K562 (cell line): ENCODE measurements around the gene ZCCHC8. TPM values are rescaled to one million over a fixed set of nuclear protein-coding genes. Genes with fewer than 3 reads are reported as not detected.

Experiments used
- CBX1 ChIP-seq: sonication (generic); IDR thresholded peaks from 2 replicates; pipeline ENCODE4 v1.6.1; 2016; ENCODE audit warnings: antibody characterized with exemption, low read depth, mild to moderate bottlenecking
- IFI16 ChIP-seq: fragments of 250-450 bp; sonication (Bioruptor Pico); IDR thresholded peaks from 2 replicates; pipeline ENCODE4 v2.1.2; 2022; ENCODE audit warnings: mild to moderate bottlenecking, inconsistent platforms
- JUND ChIP-seq, 2 experiments: IDR thresholded peaks; 2 replicates in 1 of 2; 3 replicates in 1 of 2; pipeline ENCODE4 v1.6.1; 2011; ENCODE audit warnings: borderline replicate concordance in 2 of 2, low read depth in 2 of 2, low read length in 2 of 2, improper control_type of control experiment in 1 of 2, missing biosample characterization in 1 of 2, missing genetic modification characterization in 1 of 2, missing genetic modification reagents in 1 of 2
- KDM1A ChIP-seq, 2 experiments: fragments of 450-650 bp; IDR thresholded peaks; 2 replicates each; pipeline ENCODE4 v1.6.1; 2016; ENCODE audit warnings: mild to moderate bottlenecking in 2 of 2
- NEUROD1 ChIP-seq: fragments of 150-350 bp; IDR thresholded peaks from 2 replicates; pipeline ENCODE4 v1.6.1; 2014; ENCODE audit warnings: borderline replicate concordance, low read length, low read depth; ENCODE audit not compliant: partially characterized antibody
- NFIX ChIP-seq: fragments of 250-450 bp; sonication (Bioruptor Pico); IDR thresholded peaks from 2 replicates; pipeline ENCODE4 v1.4.0; 2020; ENCODE audit warnings: low read depth, mild to moderate bottlenecking, moderate library complexity
- ZNF436 ChIP-seq: fragments of 250-450, 450-650 bp; sonication (Bioruptor Pico); formaldehyde crosslinking; IDR thresholded peaks from 2 replicates; pipeline ENCODE4 v1.7.0; 2020; ENCODE audit warnings: mild to moderate bottlenecking
- polyA plus RNA-seq, 8 experiments: library from polyadenylated mRNA; depleted of rRNA in 4 of 8; stranded (reverse) in 5 of 8; unstranded in 3 of 8; fragments of >200 nt; fragmentation: Nextera tagmentation in 2 of 8; fragmentation: Illumina TruSeq in 1 of 8; extraction: Ambion mirVana in 2 of 8; extraction: Trizol in 1 of 8; gene quantifications; 2 replicates each; pipeline versions ENCODE4 v1.2.1 to v1.2.3, GENCODE V29; 2011 to 2014; ENCODE audit warnings: inconsistent platforms in 1 of 8, missing spikeins in 1 of 8
- total RNA-seq, 7 experiments: library from RNA; depleted of rRNA in 6 of 7; stranded (reverse); fragments of >200 nt in 6 of 7; fragmentation: Illumina TruSeq in 2 of 7; extraction: Trizol in 2 of 7; gene quantifications; 2 replicates each; pipeline versions ENCODE4 v1.2.1 to v1.2.3, GENCODE V29; 2011 to 2021; ENCODE audit warnings: low replicate concordance in 1 of 7
- TF ChIP-seq, protein P1 (sequence below): fragments of 250-450 bp; sonication (Bioruptor Pico); IDR thresholded peaks from 2 replicates; pipeline ENCODE4 v1.5.0; 2022; ENCODE audit warnings: mild to moderate bottlenecking
- TF ChIP-seq, protein P2 (sequence below): IDR thresholded peaks from 3 replicates; pipeline ENCODE4 v1.6.1; 2011; ENCODE audit warnings: borderline replicate concordance, mild to moderate bottlenecking, moderate library complexity; ENCODE audit not compliant: insufficient read length; ENCODE audit errors: extremely low read depth
- TF ChIP-seq, protein P3 (sequence below): sonication (generic); formaldehyde crosslinking; IDR thresholded peaks from 2 replicates; pipeline ENCODE4 v1.8.0; 2022; ENCODE audit warnings: mild to moderate bottlenecking, missing genetic modification reagents
- TF ChIP-seq, protein P4 (sequence below): fragments of 200-800 bp; sonication (Bioruptor generic); IDR thresholded peaks from 2 replicates; pipeline ENCODE4 v1.6.1; 2017; ENCODE audit warnings: missing genetic modification characterization, missing compliant biosample characterization
- TF ChIP-seq, protein P5 (sequence below), 2 experiments: fragments of 450-650 bp in 1 of 2; sonication (generic) in 1 of 2; formaldehyde crosslinking in 1 of 2; IDR thresholded peaks in 1 of 2; conservative IDR thresholded peaks in 1 of 2; 2 replicates each; pipeline versions ENCODE4 v1.6.1 to v1.8.1; 2016 to 2023; ENCODE audit warnings: mild to moderate bottlenecking in 2 of 2, moderate library complexity in 2 of 2, inconsistent platforms in 1 of 2, missing genetic modification reagents in 1 of 2

The ZCCHC8 gene
- total and polyA plus RNA-seq, 9 of the 15 experiments (the other 6 are each of a cell fraction or from before 2014, with no cell fraction given), result 14.8 to 50.9 (median 34.1) TPM

DNA sequence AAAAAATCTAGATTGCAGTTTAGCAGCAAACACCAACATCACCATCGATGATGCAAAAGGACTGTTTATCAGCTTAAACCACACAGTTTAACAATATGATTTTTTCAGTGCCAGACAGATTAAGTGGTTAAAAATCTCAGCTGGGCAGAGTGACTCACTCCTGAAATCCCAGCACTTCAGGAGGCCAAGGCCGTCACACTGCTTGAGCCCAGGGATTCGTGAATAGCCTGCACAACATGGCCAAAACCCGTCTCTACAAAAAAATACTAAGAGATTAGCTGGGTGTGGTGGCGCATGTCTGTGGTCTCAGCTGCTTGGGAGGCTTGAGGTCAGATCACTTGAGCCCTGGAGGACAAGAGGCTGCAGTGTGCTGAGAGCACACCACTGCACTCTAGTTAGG lies 17.1 kb upstream of the ZCCHC8 start (continued):
- TF ChIP-seq CBX1 (no peak), ZNF436 (no peak), NFIX (CRISPR knock-in tag) (no peak), NEUROD1 (no peak), IFI16 (no peak), JUND (IDR thresholded peaks at IDR 0.05; ENCODE audit: borderline replicate concordance, low read depth, low read length) (peak; percentile 75), JUND (tag; IDR thresholded peaks at IDR 0.05; ENCODE audit: borderline replicate concordance, low read depth, low read length) (peak; percentile 45; the same call in 1 of the 3 replicates), KDM1A (IDR thresholded peaks at IDR 0.05) (peak; percentile 99 to 100)
- TF ChIP-seq, protein P1, sequence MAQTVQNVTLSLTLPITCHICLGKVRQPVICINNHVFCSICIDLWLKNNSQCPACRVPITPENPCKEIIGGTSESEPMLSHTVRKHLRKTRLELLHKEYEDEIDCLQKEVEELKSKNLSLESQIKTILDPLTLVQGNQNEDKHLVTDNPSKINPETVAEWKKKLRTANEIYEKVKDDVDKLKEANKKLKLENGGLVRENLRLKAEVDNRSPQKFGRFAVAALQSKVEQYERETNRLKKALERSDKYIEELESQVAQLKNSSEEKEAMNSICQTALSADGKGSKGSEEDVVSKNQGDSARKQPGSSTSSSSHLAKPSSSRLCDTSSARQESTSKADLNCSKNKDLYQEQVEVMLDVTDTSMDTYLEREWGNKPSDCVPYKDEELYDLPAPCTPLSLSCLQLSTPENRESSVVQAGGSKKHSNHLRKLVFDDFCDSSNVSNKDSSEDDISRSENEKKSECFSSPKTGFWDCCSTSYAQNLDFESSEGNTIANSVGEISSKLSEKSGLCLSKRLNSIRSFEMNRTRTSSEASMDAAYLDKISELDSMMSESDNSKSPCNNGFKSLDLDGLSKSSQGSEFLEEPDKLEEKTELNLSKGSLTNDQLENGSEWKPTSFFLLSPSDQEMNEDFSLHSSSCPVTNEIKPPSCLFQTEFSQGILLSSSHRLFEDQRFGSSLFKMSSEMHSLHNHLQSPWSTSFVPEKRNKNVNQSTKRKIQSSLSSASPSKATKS (CRISPR knock-in tag), result no peak
- TF ChIP-seq, protein P2, sequence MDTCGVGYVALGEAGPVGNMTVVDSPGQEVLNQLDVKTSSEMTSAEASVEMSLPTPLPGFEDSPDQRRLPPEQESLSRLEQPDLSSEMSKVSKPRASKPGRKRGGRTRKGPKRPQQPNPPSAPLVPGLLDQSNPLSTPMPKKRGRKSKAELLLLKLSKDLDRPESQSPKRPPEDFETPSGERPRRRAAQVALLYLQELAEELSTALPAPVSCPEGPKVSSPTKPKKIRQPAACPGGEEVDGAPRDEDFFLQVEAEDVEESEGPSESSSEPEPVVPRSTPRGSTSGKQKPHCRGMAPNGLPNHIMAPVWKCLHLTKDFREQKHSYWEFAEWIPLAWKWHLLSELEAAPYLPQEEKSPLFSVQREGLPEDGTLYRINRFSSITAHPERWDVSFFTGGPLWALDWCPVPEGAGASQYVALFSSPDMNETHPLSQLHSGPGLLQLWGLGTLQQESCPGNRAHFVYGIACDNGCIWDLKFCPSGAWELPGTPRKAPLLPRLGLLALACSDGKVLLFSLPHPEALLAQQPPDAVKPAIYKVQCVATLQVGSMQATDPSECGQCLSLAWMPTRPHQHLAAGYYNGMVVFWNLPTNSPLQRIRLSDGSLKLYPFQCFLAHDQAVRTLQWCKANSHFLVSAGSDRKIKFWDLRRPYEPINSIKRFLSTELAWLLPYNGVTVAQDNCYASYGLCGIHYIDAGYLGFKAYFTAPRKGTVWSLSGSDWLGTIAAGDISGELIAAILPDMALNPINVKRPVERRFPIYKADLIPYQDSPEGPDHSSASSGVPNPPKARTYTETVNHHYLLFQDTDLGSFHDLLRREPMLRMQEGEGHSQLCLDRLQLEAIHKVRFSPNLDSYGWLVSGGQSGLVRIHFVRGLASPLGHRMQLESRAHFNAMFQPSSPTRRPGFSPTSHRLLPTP, result no peak
- TF ChIP-seq, protein P3, sequence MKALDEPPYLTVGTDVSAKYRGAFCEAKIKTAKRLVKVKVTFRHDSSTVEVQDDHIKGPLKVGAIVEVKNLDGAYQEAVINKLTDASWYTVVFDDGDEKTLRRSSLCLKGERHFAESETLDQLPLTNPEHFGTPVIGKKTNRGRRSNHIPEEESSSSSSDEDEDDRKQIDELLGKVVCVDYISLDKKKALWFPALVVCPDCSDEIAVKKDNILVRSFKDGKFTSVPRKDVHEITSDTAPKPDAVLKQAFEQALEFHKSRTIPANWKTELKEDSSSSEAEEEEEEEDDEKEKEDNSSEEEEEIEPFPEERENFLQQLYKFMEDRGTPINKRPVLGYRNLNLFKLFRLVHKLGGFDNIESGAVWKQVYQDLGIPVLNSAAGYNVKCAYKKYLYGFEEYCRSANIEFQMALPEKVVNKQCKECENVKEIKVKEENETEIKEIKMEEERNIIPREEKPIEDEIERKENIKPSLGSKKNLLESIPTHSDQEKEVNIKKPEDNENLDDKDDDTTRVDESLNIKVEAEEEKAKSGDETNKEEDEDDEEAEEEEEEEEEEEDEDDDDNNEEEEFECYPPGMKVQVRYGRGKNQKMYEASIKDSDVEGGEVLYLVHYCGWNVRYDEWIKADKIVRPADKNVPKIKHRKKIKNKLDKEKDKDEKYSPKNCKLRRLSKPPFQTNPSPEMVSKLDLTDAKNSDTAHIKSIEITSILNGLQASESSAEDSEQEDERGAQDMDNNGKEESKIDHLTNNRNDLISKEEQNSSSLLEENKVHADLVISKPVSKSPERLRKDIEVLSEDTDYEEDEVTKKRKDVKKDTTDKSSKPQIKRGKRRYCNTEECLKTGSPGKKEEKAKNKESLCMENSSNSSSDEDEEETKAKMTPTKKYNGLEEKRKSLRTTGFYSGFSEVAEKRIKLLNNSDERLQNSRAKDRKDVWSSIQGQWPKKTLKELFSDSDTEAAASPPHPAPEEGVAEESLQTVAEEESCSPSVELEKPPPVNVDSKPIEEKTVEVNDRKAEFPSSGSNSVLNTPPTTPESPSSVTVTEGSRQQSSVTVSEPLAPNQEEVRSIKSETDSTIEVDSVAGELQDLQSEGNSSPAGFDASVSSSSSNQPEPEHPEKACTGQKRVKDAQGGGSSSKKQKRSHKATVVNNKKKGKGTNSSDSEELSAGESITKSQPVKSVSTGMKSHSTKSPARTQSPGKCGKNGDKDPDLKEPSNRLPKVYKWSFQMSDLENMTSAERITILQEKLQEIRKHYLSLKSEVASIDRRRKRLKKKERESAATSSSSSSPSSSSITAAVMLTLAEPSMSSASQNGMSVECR (CRISPR knock-in tag), result no peak
- TF ChIP-seq, protein P4, sequence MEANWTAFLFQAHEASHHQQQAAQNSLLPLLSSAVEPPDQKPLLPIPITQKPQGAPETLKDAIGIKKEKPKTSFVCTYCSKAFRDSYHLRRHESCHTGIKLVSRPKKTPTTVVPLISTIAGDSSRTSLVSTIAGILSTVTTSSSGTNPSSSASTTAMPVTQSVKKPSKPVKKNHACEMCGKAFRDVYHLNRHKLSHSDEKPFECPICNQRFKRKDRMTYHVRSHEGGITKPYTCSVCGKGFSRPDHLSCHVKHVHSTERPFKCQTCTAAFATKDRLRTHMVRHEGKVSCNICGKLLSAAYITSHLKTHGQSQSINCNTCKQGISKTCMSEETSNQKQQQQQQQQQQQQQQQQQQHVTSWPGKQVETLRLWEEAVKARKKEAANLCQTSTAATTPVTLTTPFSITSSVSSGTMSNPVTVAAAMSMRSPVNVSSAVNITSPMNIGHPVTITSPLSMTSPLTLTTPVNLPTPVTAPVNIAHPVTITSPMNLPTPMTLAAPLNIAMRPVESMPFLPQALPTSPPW (CRISPR knock-in tag), result 0 out of 2 replicates have a peak, but pooled peaks have one; percentile 22
- TF ChIP-seq, protein P5, sequence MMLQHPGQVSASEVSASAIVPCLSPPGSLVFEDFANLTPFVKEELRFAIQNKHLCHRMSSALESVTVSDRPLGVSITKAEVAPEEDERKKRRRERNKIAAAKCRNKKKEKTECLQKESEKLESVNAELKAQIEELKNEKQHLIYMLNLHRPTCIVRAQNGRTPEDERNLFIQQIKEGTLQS (IDR thresholded peaks at IDR 0.05), result peak; percentile 80
- TF ChIP-seq, protein P5 (CRISPR knock-in tag; conservative IDR thresholded peaks at IDR 0.05), result 0 out of 2 replicates have a peak, but pooled peaks have one; percentile 57
